GM19043 (cell line): ENCODE data around the gene OBSCN.

Experiments
- ATAC-seq: cut with Tn5 transposase; IDR thresholded peaks from one replicate; pipeline ENCODE4 v1.9.1; 2021; ENCODE audit warnings: low read depth; ENCODE audit not compliant: unreplicated experiment

OBSCN gene

GRCh38 chr1:228284148-228284495, 76.3 kb downstream of the OBSCN start:
- no peak for ATAC-seq

GRCh38 chr1:228284521-228284920, 76.7 kb downstream of the OBSCN start:
- no peak for ATAC-seq

GRCh38 chr1:228285661-228286504, 78.0 kb downstream of the OBSCN start:
- ATAC-seq = no peak

GRCh38 chr1:228286505-228287417, 78.9 kb downstream of the OBSCN start:
- no peak for ATAC-seq

- ATAC-seq = no peak
Measured at GRCh38 chr1:228287541-228288425, 79.9 kb downstream of the OBSCN start.

- no peak for ATAC-seq
Measured at GRCh38 chr1:228288536-228289238, 80.8 kb downstream of the OBSCN start.

GRCh38 chr1:228289239-228289849, 81.5 kb downstream of the OBSCN start:
- ATAC-seq = no peak

GRCh38 chr1:228289996-228290881, 82.4 kb downstream of the OBSCN start:
- ATAC-seq = no peak

- ATAC-seq = no peak
Measured at GRCh38 chr1:228291906-228292608, 84.2 kb downstream of the OBSCN start.

- ATAC-seq = no peak
Measured at GRCh38 chr1:228292609-228292911, 84.7 kb downstream of the OBSCN start.

GRCh38 chr1:228293393-228293792, 85.5 kb downstream of the OBSCN start:
- ATAC-seq = no peak

GRCh38 chr1:228293816-228294500, 86.1 kb downstream of the OBSCN start:
- ATAC-seq = no peak

GRCh38 chr1:228294717-228295116, 86.9 kb downstream of the OBSCN start:
- no peak for ATAC-seq

- no peak for ATAC-seq
Measured at GRCh38 chr1:228295201-228295600, 87.4 kb downstream of the OBSCN start.

GRCh38 chr1:228295981-228296380, 88.1 kb downstream of the OBSCN start:
- ATAC-seq = no peak

GRCh38 chr1:228297242-228297641, 89.4 kb downstream of the OBSCN start:
- ATAC-seq = no peak

- ATAC-seq = no peak
Measured at GRCh38 chr1:228297822-228298221, 90.0 kb downstream of the OBSCN start.

GRCh38 chr1:228298471-228298870, 90.6 kb downstream of the OBSCN start:
- no peak for ATAC-seq
